Chondrocyte (in vitro differentiated cells): ENCODE data around the gene FAM204A. TPM values are rescaled to one million over a fixed set of nuclear protein-coding genes. Genes with fewer than 3 reads are reported as not detected.

Source experiments
- DNase-seq: peaks from one replicate; pipeline ENCODE4 v3.0.0; 2021; ENCODE audit warnings: mixed read lengths, low spot score
- H3K27ac Mint-ChIP-seq: one replicate; pipeline ENCODE4 v1.8.0; 2021; ENCODE audit warnings: mild to moderate bottlenecking, moderate library complexity, mixed read lengths; ENCODE audit not compliant: unreplicated experiment
- H3K27me3 Mint-ChIP-seq: 2 replicates; pipeline ENCODE4 v1.8.0; 2021; ENCODE audit warnings: low read depth, mixed read lengths
- H3K36me3 Mint-ChIP-seq: 2 replicates; pipeline ENCODE4 v1.8.0; 2021; ENCODE audit warnings: low read depth, mixed read lengths
- H3K4me1 Mint-ChIP-seq: 2 replicates; pipeline ENCODE4 v1.8.0; 2021; ENCODE audit warnings: low read depth, mild to moderate bottlenecking, mixed read lengths
- H3K4me3 Mint-ChIP-seq: one replicate; pipeline ENCODE4 v1.8.0; 2021; ENCODE audit warnings: mild to moderate bottlenecking, moderate library complexity, mixed read lengths; ENCODE audit not compliant: unreplicated experiment
- H3K9me3 Mint-ChIP-seq: 2 replicates; pipeline ENCODE4 v1.8.0; 2021; ENCODE audit warnings: low read depth, mixed read lengths
- total RNA-seq: library from RNA; stranded (reverse); gene quantifications from 3 replicates; pipeline ENCODE4 v1.2.1, GENCODE V29; 2021
- TF ChIP-seq, protein P1 (sequence below): fragments of 200-600 bp; sonication (generic); IDR thresholded peaks from 2 replicates; pipeline ENCODE4 v1.5.0; 2021; ENCODE audit warnings: antibody characterized with exemption, mild to moderate bottlenecking, moderate library complexity

The FAM204A gene
- total RNA-seq, 1 donor from 2014 or later, result 63.2 TPM

DNA sequence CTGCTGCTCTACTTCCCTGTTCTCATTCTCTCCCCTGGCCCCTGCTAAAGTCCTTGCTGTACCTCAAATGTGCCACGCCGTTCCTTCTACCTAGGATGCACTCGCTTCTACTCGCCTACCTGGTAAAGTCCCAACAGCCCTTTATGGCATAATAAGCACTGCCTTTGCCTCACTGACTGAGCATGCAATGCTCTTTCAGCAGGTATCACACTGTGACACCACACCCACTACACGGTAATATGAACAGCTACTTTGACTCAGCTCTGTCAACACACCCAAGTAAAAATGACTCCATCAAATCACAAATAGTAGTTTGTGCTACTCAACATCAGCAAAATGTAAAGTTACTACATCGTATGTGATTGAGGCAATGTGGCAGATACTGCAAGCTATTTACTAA lies 37.6 kb downstream of the FAM204A start:
- TF ChIP-seq, protein P1, sequence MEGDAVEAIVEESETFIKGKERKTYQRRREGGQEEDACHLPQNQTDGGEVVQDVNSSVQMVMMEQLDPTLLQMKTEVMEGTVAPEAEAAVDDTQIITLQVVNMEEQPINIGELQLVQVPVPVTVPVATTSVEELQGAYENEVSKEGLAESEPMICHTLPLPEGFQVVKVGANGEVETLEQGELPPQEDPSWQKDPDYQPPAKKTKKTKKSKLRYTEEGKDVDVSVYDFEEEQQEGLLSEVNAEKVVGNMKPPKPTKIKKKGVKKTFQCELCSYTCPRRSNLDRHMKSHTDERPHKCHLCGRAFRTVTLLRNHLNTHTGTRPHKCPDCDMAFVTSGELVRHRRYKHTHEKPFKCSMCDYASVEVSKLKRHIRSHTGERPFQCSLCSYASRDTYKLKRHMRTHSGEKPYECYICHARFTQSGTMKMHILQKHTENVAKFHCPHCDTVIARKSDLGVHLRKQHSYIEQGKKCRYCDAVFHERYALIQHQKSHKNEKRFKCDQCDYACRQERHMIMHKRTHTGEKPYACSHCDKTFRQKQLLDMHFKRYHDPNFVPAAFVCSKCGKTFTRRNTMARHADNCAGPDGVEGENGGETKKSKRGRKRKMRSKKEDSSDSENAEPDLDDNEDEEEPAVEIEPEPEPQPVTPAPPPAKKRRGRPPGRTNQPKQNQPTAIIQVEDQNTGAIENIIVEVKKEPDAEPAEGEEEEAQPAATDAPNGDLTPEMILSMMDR, result no peak
- H3K36me3 Mint-ChIP-seq, result peaks cover 23% of the 10 kb centered on the region
- H3K4me3 Mint-ChIP-seq, result no peak overlapping the region
- no peaks in the 10 kb centered on the region for H3K27me3 Mint-ChIP-seq
- no peak for DNase-seq
- H3K27ac Mint-ChIP-seq, result no peak overlapping the region
- no peaks in the 10 kb centered on the region for H3K9me3 Mint-ChIP-seq
- H3K4me1 Mint-ChIP-seq, result no peaks in the 10 kb centered on the region

DNA sequence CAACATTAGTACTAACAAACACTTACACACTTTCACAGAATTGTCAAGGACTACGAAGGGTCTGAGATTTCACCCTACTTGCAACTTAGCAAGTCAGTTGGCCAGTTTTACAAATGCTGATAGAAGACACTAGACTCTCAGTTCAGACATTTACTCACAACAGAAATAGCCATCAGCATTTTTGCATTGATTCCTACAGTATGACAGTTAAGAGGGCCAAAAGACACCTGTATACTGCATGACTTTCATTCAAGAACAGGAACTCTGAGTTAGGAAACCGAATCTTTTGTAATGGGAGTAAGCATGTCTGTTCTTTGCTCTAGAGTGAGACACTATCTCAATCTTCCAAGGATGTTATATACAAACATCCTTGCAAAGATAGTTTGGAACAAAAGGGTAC lies 40.9 kb downstream of the FAM204A start:
- Mint-ChIP-seq H3K27ac (no peak overlapping the region), H3K4me1 (no peaks in the 10 kb centered on the region)

DNA sequence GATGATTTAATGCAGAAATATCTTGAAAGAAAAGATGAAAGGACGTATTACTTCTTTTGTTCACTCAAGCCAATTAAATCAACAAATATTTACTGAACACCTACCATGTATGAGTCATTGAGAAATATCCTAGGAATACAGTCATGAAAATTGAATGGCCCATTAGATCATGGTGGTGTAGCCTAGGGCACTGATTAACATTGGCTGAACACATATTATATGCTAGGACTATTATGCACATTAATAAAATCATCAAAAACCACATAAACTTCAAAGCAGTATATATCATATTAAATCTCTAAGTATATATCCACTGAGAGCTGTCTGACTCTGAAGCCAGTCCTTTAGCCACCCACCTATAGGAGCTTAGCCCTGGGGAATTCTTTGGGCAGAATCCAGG lies 41.8 kb downstream of the FAM204A start:
- TF ChIP-seq, protein P1, result no peak
- Mint-ChIP-seq H3K4me3 (no peak overlapping the region), H3K27me3 (peaks cover 2% of the 10 kb centered on the region), H3K9me3 (no peaks in the 10 kb centered on the region), H3K4me1 (no peaks in the 10 kb centered on the region), H3K27ac (no peak overlapping the region), H3K36me3 (peaks cover 10% of the 10 kb centered on the region)
- no peak for DNase-seq

More for the DNA sequence above, 40.9 kb downstream of the FAM204A start:
- no peak for DNase-seq
- Mint-ChIP-seq H3K27me3 (peaks cover 2% of the 10 kb centered on the region), H3K36me3 (peaks cover 13% of the 10 kb centered on the region), H3K9me3 (no peaks in the 10 kb centered on the region), H3K4me3 (no peak overlapping the region)
- TF ChIP-seq, protein P1, result no peak

DNA sequence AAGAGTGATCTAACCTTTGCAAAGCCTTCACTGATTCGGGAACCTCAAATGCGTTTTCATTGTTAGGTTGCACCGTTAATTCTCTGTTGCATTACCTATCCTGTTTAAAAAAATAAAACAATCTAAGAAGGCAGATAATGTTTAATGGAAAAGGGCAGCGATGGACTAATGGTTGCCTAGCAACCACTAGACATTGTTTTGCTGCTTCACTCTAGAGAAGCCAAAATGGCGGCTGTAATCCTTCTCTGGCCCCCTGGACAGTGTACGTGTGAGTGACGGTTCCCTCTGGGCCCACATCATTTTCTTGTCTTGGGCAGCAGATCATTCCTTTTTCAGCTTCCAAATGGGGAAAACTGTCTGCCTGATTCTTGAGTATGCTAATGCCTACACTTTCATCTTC lies 43.3 kb downstream of the FAM204A start:
- H3K4me3 Mint-ChIP-seq, result no peak overlapping the region
- no peak for DNase-seq
- peaks cover 2% of the 10 kb centered on the region for H3K27me3 Mint-ChIP-seq
- no peaks in the 10 kb centered on the region for H3K9me3 Mint-ChIP-seq
- H3K27ac Mint-ChIP-seq, result no peak overlapping the region
- peaks cover under 1% of the 10 kb centered on the region for H3K36me3 Mint-ChIP-seq
- no peaks in the 10 kb centered on the region for H3K4me1 Mint-ChIP-seq
- TF ChIP-seq, protein P1, result no peak

DNA sequence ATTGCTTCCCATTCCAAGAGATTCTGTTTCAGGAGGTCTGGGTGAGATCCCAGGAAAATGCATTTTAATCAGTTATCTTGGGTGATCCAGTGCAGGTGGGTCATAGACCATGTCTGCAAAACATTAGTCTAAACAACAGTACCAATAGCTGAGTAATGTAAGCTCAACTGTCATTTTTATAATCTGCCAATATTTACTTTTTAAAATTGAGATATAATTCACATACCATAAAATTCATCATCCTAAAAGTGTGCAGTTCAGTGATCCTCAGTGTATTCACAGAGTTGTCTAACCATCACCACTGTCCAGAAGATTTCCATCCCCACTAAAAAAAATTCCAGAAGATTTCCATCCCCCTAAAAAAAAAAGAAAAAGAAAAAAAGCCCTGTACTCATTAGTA lies 51.0 kb downstream of the FAM204A start:
- H3K4me3 Mint-ChIP-seq, result no peak overlapping the region
- H3K27ac Mint-ChIP-seq, result no peak overlapping the region
- peaks cover 6% of the 10 kb centered on the region for H3K9me3 Mint-ChIP-seq
- H3K4me1 Mint-ChIP-seq, result no peaks in the 10 kb centered on the region
- H3K36me3 Mint-ChIP-seq, result no peaks in the 10 kb centered on the region
- DNase-seq, result no peak
- TF ChIP-seq, protein P1, result no peak
- peaks cover 11% of the 10 kb centered on the region for H3K27me3 Mint-ChIP-seq
